Choroid plexus epithelial cell (primary cell): Measurements from ENCODE around the gene FBXL17.

Experiments used
- DNase-seq: peaks from one replicate; pipeline ENCODE4 v3.0.0-alpha.2; 2010; ENCODE audit warnings: low read depth
- H3K4me3 ChIP-seq: 2 replicates; pipeline ENCODE4 v1.5.1; 2011; ENCODE audit warnings: low read depth, mild to moderate bottlenecking, control low read depth, low read length, moderate library complexity
- TF ChIP-seq, protein P1 (sequence below): conservative IDR thresholded peaks from 2 replicates; pipeline ENCODE4 v1.5.1; 2011; ENCODE audit warnings: low read depth, mild to moderate bottlenecking, control low read depth, inconsistent platforms, low read length, moderate library complexity

FBXL17 gene

GRCh38 chr5:108061941-108062340 lies 320.0 kb downstream of the FBXL17 start:
- DNase-seq, result peak; percentile 44
- no peak overlapping the region for H3K4me3 ChIP-seq

DNA sequence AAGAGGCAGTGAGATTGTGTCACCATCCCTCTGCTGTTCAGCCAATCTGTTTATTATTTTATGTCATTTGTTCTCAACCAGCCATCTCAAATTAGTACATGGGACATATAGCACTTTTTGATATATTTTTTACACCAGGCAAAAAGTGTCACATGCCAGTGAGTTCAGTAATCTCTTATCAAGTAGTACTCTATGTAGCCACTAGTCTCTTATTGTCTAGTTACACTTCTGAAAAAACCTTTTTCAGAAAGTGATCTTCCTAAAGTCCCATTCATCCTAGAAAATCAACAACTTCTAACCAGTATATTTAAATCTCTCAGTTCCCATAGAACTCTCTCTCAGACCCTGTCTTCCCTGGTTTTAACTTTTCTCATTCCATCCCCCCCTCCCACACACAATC lies 321.6 kb downstream of the FBXL17 start:
- H3K4me3 ChIP-seq, result no peak overlapping the region
- no peak for DNase-seq
- TF ChIP-seq, protein P1, sequence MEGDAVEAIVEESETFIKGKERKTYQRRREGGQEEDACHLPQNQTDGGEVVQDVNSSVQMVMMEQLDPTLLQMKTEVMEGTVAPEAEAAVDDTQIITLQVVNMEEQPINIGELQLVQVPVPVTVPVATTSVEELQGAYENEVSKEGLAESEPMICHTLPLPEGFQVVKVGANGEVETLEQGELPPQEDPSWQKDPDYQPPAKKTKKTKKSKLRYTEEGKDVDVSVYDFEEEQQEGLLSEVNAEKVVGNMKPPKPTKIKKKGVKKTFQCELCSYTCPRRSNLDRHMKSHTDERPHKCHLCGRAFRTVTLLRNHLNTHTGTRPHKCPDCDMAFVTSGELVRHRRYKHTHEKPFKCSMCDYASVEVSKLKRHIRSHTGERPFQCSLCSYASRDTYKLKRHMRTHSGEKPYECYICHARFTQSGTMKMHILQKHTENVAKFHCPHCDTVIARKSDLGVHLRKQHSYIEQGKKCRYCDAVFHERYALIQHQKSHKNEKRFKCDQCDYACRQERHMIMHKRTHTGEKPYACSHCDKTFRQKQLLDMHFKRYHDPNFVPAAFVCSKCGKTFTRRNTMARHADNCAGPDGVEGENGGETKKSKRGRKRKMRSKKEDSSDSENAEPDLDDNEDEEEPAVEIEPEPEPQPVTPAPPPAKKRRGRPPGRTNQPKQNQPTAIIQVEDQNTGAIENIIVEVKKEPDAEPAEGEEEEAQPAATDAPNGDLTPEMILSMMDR, result no peak

More at GRCh38 chr5:108061941-108062340, 320.0 kb downstream of the FBXL17 start:
- TF ChIP-seq, protein P1, result no peak

DNA sequence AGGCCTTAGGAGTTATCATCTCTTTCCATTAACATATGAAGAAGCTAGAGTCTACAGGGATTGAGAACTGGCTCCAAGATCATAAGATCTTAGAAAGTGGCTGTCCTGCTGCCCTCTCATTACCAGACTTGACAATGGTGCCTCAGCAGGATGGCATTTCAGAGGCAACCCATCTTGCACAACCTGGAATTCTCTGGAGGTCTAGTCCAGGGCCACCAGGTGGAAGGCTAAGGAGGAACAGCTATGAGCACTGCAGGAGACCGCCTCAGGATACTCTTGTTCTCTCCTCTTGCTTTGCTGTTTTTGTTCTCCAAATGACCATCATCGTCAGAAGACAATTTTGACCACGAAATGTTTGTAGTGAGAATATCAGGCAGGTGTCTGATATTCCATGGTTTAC lies 322.6 kb downstream of the FBXL17 start:
- DNase-seq, result no peak
- TF ChIP-seq, protein P1, result no peak
- no peak overlapping the region for H3K4me3 ChIP-seq

DNA sequence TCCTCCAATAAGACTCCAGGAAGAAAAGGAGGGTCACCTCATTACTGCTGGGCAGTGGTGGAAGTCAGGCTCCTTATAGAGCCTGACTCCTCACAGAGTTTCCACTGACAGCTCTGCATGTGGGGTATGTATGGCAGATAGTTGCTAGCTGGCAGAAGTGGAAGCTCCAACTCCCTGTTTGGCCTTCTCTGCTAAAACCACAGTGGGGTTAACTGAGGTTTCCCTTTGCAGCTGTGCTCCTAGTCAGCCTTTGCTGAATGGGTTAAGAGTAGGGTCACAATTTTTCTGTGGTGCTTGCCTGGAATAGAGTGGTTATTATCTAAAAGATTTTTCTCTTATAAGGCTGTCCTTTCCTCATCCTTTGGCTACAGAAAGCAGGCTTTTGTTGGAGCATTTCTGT lies 327.5 kb downstream of the FBXL17 start:
- DNase-seq, result no peak
- TF ChIP-seq, protein P1, result no peak

DNA sequence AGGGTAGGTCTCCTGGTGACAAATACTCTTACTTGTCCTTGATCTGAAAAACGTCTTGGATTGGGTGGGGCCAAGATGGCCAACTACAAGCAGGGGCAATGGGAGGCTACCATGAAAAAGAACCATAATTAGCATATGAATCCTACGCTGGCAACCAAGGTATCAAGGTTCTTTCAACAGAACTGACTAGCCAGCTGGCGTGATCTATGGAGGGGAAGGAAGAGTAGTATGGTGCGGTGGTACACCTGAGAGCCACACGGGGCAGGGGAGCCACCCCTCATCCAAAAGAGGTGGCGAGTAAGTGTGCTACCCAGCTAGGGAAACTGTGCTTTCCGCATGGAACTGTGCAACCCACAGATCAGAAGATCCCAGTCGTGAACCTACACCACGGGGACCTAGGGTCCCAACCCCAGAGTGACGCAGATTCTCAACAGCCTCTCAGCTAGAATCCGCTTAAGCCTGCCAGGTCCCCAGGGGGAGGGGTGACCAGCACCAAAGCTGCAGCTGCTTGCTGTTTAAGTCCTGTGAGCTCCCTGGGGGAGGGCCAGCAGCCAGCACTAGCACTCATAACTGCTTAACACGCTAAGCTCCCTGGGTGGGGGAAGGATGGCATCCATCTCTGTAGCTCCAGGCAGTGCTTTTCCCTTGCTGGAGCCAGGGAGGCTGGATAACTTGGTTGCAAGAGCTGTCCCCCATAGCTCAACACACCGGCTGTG lies 334.8 kb downstream of the FBXL17 start:
- TF ChIP-seq, protein P1, result no peak
- no peak overlapping the region for H3K4me3 ChIP-seq
- DNase-seq, result no peak

More for the DNA sequence above, 327.5 kb downstream of the FBXL17 start:
- no peak overlapping the region for H3K4me3 ChIP-seq

GRCh38 chr5:108036482-108036881 lies 345.4 kb downstream of the FBXL17 start:
- no peak overlapping the region for H3K4me3 ChIP-seq
- DNase-seq, result no peak
- TF ChIP-seq, protein P1, result no peak

- no peak overlapping the region for H3K4me3 ChIP-seq
- TF ChIP-seq, protein P1, result no peak
- DNase-seq, result no peak
Measured at GRCh38 chr5:108028883-108029282, 353.0 kb downstream of the FBXL17 start.
